WTC11 (cell line): ENCODE results near the gene ZDHHC14. TPM values are rescaled to one million over a fixed set of nuclear protein-coding genes. Genes with fewer than 3 reads are reported as not detected.

Experiments used
- ATAC-seq: fragments of 200-7000 bp; cut with Tn5 transposase; 2 replicates; pipeline ENCODE4 v1.10.0; 2021; ENCODE audit warnings: mild to moderate bottlenecking, moderate library complexity
- Bru-seq: library from RNA; stranded (reverse); fragments of 400-500 nt; gene quantifications from one replicate; lab custom pipeline; 2021; lab: Mats Ljungman, UMichigan
- CTCF ChIA-PET: fragments of 300-600 bp; sonication (Branson Sonifier 250); formaldehyde crosslinking; loops from one replicate; lab custom pipeline; 2021; ENCODE audit warnings: antibody characterized with exemption; lab: Charles Lee
- POLR2A ChIA-PET: fragments of 350-600 bp; sonication (Branson Sonifier 250); formaldehyde crosslinking; loops from one replicate; lab custom pipeline; 2021; ENCODE audit warnings: antibody characterized with exemption; lab: Charles Lee
- DNase-seq: peaks from one replicate; pipeline ENCODE4 v3.0.0; 2021; ENCODE audit warnings: low spot score
- H3K27ac Mint-ChIP-seq: 2 replicates; pipeline ENCODE4 v1.8.0; 2021; ENCODE audit warnings: mixed read lengths
- H3K27me3 Mint-ChIP-seq: 2 replicates; pipeline ENCODE4 v1.8.0; 2021; ENCODE audit warnings: low read depth, mild to moderate bottlenecking, moderate library complexity, mixed read lengths
- H3K36me3 Mint-ChIP-seq: 2 replicates; pipeline ENCODE4 v1.8.0; 2021; ENCODE audit warnings: mixed read lengths
- H3K4me1 Mint-ChIP-seq: 2 replicates; pipeline ENCODE4 v1.8.0; 2022; ENCODE audit warnings: mixed read lengths
- H3K4me3 Mint-ChIP-seq: 2 replicates; pipeline ENCODE4 v1.8.0; 2021; ENCODE audit warnings: mild to moderate bottlenecking, moderate library complexity, mixed read lengths
- H3K9me3 Mint-ChIP-seq: 2 replicates; pipeline ENCODE4 v1.8.0; 2021; ENCODE audit warnings: mixed read lengths
- ATF3 ChIP-seq: sonication (generic); formaldehyde crosslinking; conservative IDR thresholded peaks from 2 replicates; pipeline ENCODE4 v1.8.1; 2022; ENCODE audit warnings: mild to moderate bottlenecking, missing genetic modification reagents
- ATF6 ChIP-seq: sonication (generic); formaldehyde crosslinking; IDR thresholded peaks from 2 replicates; pipeline ENCODE4 v1.8.1; 2023; ENCODE audit warnings: mild to moderate bottlenecking, missing genetic modification reagents
- E2F1 ChIP-seq: sonication (generic); formaldehyde crosslinking; IDR thresholded peaks from 2 replicates; pipeline ENCODE4 v1.8.0; 2022; ENCODE audit warnings: mild to moderate bottlenecking, missing genetic modification reagents
- FOXP1 ChIP-seq: sonication (generic); formaldehyde crosslinking; IDR thresholded peaks from 2 replicates; pipeline ENCODE4 v1.8.0; 2022; ENCODE audit warnings: missing genetic modification reagents, mild to moderate bottlenecking, moderate library complexity, borderline replicate concordance
- GABPB1 ChIP-seq: sonication (generic); formaldehyde crosslinking; IDR thresholded peaks from 2 replicates; pipeline ENCODE4 v1.8.1; 2023; ENCODE audit warnings: mild to moderate bottlenecking, missing genetic modification reagents
- JUN ChIP-seq: sonication (generic); formaldehyde crosslinking; IDR thresholded peaks from 2 replicates; pipeline ENCODE4 v1.8.0; 2023; ENCODE audit warnings: mild to moderate bottlenecking, missing genetic modification reagents
- MAX ChIP-seq: sonication (generic); formaldehyde crosslinking; IDR thresholded peaks from 2 replicates; pipeline ENCODE4 v1.8.0; 2022; ENCODE audit warnings: mild to moderate bottlenecking, missing genetic modification reagents
- MXD4 ChIP-seq: fragments of 250-450 bp; sonication (Bioruptor Pico); IDR thresholded peaks from 2 replicates; pipeline ENCODE4 v1.8.0; 2021; ENCODE audit warnings: mild to moderate bottlenecking, moderate library complexity, borderline replicate concordance
- MYBL2 ChIP-seq: sonication (generic); formaldehyde crosslinking; IDR thresholded peaks from 2 replicates; pipeline ENCODE4 v1.8.1; 2023; ENCODE audit warnings: mild to moderate bottlenecking, moderate library complexity, missing genetic modification reagents
- NFE2L1 ChIP-seq: sonication (generic); formaldehyde crosslinking; IDR thresholded peaks from 2 replicates; pipeline ENCODE4 v1.8.1; 2023; ENCODE audit warnings: missing genetic modification reagents
- OVOL2 ChIP-seq: fragments of 250-450 bp; sonication (Bioruptor Pico); IDR thresholded peaks from 2 replicates; pipeline ENCODE4 v1.9.0; 2021; ENCODE audit warnings: mild to moderate bottlenecking, borderline replicate concordance
- PRRX2 ChIP-seq: fragments of 250-450 bp; sonication (Bioruptor Pico); IDR thresholded peaks from 2 replicates; pipeline ENCODE4 v1.8.0; 2021; ENCODE audit warnings: mild to moderate bottlenecking
- SOX15 ChIP-seq: fragments of 250-450 bp; sonication (Bioruptor Pico); IDR thresholded peaks from 2 replicates; pipeline ENCODE4 v1.9.0; 2021; ENCODE audit warnings: mild to moderate bottlenecking
- SP1 ChIP-seq: sonication (generic); formaldehyde crosslinking; conservative IDR thresholded peaks from 2 replicates; pipeline ENCODE4 v1.8.1; 2022; ENCODE audit warnings: missing genetic modification reagents
- TEAD1 ChIP-seq: sonication (generic); formaldehyde crosslinking; IDR thresholded peaks from 2 replicates; pipeline ENCODE4 v1.8.0; 2022; ENCODE audit warnings: mild to moderate bottlenecking, missing genetic modification reagents
- ZBTB21 ChIP-seq: sonication (generic); formaldehyde crosslinking; IDR thresholded peaks from 2 replicates; pipeline ENCODE4 v1.8.1; 2023; ENCODE audit warnings: mild to moderate bottlenecking, missing genetic modification reagents, borderline replicate concordance
- ZNF263 ChIP-seq: sonication (generic); formaldehyde crosslinking; IDR thresholded peaks from 2 replicates; pipeline ENCODE4 v1.8.1; 2022; ENCODE audit warnings: low read depth, mild to moderate bottlenecking, moderate library complexity, missing genetic modification reagents
- ZNF317 ChIP-seq: sonication (generic); formaldehyde crosslinking; IDR thresholded peaks from 2 replicates; pipeline ENCODE4 v1.8.1; 2023; ENCODE audit warnings: low read depth, mild to moderate bottlenecking, moderate library complexity, missing genetic modification reagents, borderline replicate concordance
- ZNF423 ChIP-seq: fragments of 250-450 bp; sonication (Bioruptor Pico); IDR thresholded peaks from 2 replicates; pipeline ENCODE4 v2.1.2; 2022; ENCODE audit warnings: mild to moderate bottlenecking, moderate library complexity
- ZNF532 ChIP-seq: fragments of 250-450 bp; sonication (Bioruptor Pico); IDR thresholded peaks from 2 replicates; pipeline ENCODE4 v1.9.0; 2021; ENCODE audit warnings: mild to moderate bottlenecking, borderline replicate concordance
- long read RNA-seq, 3 experiments: library from RNA in 1 of 3; library from capped mRNA in 1 of 3; library from polyadenylated mRNA in 1 of 3; unstranded in 2 of 3; stranded (forward) in 1 of 3; transcript quantifications; one replicate each; pipeline ENCODE4 v2.0.0, GENCODE V29; 2021
- total RNA-seq: library from RNA; stranded (reverse); gene quantifications from 3 replicates; pipeline ENCODE4 v1.2.3, GENCODE V29; 2021
- TF ChIP-seq, protein P1 (sequence below): sonication (generic); formaldehyde crosslinking; IDR thresholded peaks from 2 replicates; pipeline ENCODE4 v1.8.0; 2022; ENCODE audit warnings: missing genetic modification reagents
- TF ChIP-seq, protein P2 (sequence below): sonication (generic); formaldehyde crosslinking; IDR thresholded peaks from 2 replicates; pipeline ENCODE4 v1.8.1; 2023; ENCODE audit warnings: mild to moderate bottlenecking, missing genetic modification reagents, moderate library complexity

The ZDHHC14 gene
- total RNA-seq (6.6 to 11.6 TPM (median 10.7 TPM) in 3 replicates), Bru-seq, nascent RNA (percentile 55 among the genes with signal in this experiment)
- long read RNA-seq, experiment 1, full-length matches to known transcripts: 37 of 74 reads
- long read RNA-seq, experiment 1, partial matches to known transcripts: 8 of 74 reads
- long read RNA-seq, experiment 1, other reads (novel, unspliced or antisense): 29 of 74 reads
- long read RNA-seq, experiment 2, full-length matches to known transcripts: 5 of 28 reads
- long read RNA-seq, experiment 2, partial matches to known transcripts: 2 of 28 reads
- long read RNA-seq, experiment 2, other reads (novel, unspliced or antisense): 21 of 28 reads
- long read RNA-seq, experiment 3: 0 reads

GRCh38 chr6:157380779-157381561 is at the start of gene ZDHHC14:
Gene ZDHHC14 (plus strand): TSS chr6:157381190.
- H3K9me3 Mint-ChIP-seq: no peaks in the 10 kb centered on the region
- peak within 1 kb of the TSS; percentile 82 for H3K4me3 Mint-ChIP-seq
- H3K27ac Mint-ChIP-seq: no peak within 1 kb of the TSS
- peaks cover 32% of the 10 kb centered on the region for H3K27me3 Mint-ChIP-seq
- ATAC-seq (peak; percentile 4; the same call in 1 of the 2 replicates), DNase-seq (peak; percentile 60)
- peaks cover 21% of the 10 kb centered on the region for H3K4me1 Mint-ChIP-seq
- no peaks in the 10 kb centered on the region; the same call in 1 of the 2 replicates for H3K36me3 Mint-ChIP-seq
- CTCF ChIA-PET: no interaction called here
- POLR2A ChIA-PET: interaction anchor here (1.9 kb wide), 1 partner anchor 57 kb away, joined by 10 read pairs; the partner anchor contains the start of gene TMEM242
- TF ChIP-seq GABPB1 (CRISPR knock-in tag) (0 out of 2 replicates have a peak, but pooled peaks have one; percentile 12), SP1 (CRISPR knock-in tag) (peak; percentile 24; the same call in 1 of the 2 replicates), MXD4 (CRISPR knock-in tag) (no peak), ZNF532 (CRISPR knock-in tag) (no peak), MAX (CRISPR knock-in tag) (peak; percentile 6; the same call in 1 of the 2 replicates), ZNF317 (CRISPR knock-in tag) (no peak), NFE2L1 (CRISPR knock-in tag) (no peak), E2F1 (no peak), ATF6 (no peak), PRRX2 (CRISPR knock-in tag) (no peak), ZBTB21 (no peak), JUN (0 out of 2 replicates have a peak, but pooled peaks have one; percentile 1), ZNF423 (CRISPR knock-in tag) (no peak), SOX15 (CRISPR knock-in tag) (no peak), TEAD1 (peak; percentile 32; the same call in 1 of the 2 replicates), OVOL2 (CRISPR knock-in tag) (no peak), ZNF263 (CRISPR knock-in tag) (peak; percentile 52; the same call in 1 of the 2 replicates), ATF3 (CRISPR knock-in tag) (no peak), MYBL2 (no peak), FOXP1 (CRISPR knock-in tag) (peak; percentile 45; the same call in 1 of the 2 replicates)
- TF ChIP-seq, protein P1, sequence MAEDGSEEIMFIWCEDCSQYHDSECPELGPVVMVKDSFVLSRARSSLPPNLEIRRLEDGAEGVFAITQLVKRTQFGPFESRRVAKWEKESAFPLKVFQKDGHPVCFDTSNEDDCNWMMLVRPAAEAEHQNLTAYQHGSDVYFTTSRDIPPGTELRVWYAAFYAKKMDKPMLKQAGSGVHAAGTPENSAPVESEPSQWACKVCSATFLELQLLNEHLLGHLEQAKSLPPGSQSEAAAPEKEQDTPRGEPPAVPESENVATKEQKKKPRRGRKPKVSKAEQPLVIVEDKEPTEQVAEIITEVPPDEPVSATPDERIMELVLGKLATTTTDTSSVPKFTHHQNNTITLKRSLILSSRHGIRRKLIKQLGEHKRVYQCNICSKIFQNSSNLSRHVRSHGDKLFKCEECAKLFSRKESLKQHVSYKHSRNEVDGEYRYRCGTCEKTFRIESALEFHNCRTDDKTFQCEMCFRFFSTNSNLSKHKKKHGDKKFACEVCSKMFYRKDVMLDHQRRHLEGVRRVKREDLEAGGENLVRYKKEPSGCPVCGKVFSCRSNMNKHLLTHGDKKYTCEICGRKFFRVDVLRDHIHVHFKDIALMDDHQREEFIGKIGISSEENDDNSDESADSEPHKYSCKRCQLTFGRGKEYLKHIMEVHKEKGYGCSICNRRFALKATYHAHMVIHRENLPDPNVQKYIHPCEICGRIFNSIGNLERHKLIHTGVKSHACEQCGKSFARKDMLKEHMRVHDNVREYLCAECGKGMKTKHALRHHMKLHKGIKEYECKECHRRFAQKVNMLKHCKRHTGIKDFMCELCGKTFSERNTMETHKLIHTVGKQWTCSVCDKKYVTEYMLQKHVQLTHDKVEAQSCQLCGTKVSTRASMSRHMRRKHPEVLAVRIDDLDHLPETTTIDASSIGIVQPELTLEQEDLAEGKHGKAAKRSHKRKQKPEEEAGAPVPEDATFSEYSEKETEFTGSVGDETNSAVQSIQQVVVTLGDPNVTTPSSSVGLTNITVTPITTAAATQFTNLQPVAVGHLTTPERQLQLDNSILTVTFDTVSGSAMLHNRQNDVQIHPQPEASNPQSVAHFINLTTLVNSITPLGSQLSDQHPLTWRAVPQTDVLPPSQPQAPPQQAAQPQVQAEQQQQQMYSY (CRISPR knock-in tag): no peak
- TF ChIP-seq, protein P2, sequence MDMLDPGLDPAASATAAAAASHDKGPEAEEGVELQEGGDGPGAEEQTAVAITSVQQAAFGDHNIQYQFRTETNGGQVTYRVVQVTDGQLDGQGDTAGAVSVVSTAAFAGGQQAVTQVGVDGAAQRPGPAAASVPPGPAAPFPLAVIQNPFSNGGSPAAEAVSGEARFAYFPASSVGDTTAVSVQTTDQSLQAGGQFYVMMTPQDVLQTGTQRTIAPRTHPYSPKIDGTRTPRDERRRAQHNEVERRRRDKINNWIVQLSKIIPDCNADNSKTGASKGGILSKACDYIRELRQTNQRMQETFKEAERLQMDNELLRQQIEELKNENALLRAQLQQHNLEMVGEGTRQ (CRISPR knock-in tag): peak; percentile 15; the same call in 1 of the 2 replicates
